CD4-positive, alpha-beta T cell (primary cell): ENCODE data around the gene LRRIQ1. TPM values are rescaled to one million over a fixed set of nuclear protein-coding genes. Genes with fewer than 3 reads are reported as not detected.

Experiments
- ATAC-seq: fragments of 200-7000 bp; cut with Tn5 transposase; one replicate; pipeline ENCODE4 v1.10.0; 2022; ENCODE audit warnings: mild to moderate bottlenecking; ENCODE audit not compliant: poor library complexity
- CTCF ChIA-PET: fragments of 350-600 bp; sonication (Branson Sonifier 250); formaldehyde crosslinking; loops from one replicate; lab custom pipeline; 2021; ENCODE audit warnings: antibody characterized with exemption, inconsistent platforms; lab: Charles Lee
- POLR2A ChIA-PET: fragments of 350-600 bp; sonication (Branson Sonifier 250); formaldehyde crosslinking; loops from one replicate; lab custom pipeline; 2021; ENCODE audit warnings: antibody characterized with exemption, inconsistent platforms; lab: Charles Lee
- DNase-seq, 14 experiments: peaks; one replicate each; pipeline ENCODE4 v3.0.0-alpha.2; 2013 to 2020; ENCODE audit warnings: mixed read lengths in 2 of 14
- H3K27ac ChIP-seq, 2 donors: one replicate each; pipeline versions ENCODE4 v1.5.1 to v1.7.0; 2013; ENCODE audit warnings: low read length in 2 of 2, low read depth in 1 of 2, mild to moderate bottlenecking in 1 of 2
- H3K27me3 ChIP-seq, 2 experiments: 1 replicate in 1 of 2; 2 replicates in 1 of 2; pipeline versions ENCODE4 v1.6.1 to v1.7.0; 2013; ENCODE audit warnings: low read length in 2 of 2, control low read depth in 1 of 2, mild to moderate bottlenecking in 1 of 2, moderate library complexity in 1 of 2; ENCODE audit not compliant: insufficient read depth in 2 of 2, control insufficient read depth in 1 of 2
- H3K36me3 ChIP-seq: one replicate; pipeline ENCODE4 v1.6.1; 2013; ENCODE audit warnings: low read length, control low read depth; ENCODE audit not compliant: insufficient read depth
- H3K4me1 ChIP-seq: one replicate; pipeline ENCODE4 v1.6.1; 2013; ENCODE audit warnings: low read length, control low read depth; ENCODE audit not compliant: insufficient read depth
- H3K4me3 ChIP-seq: one replicate; pipeline ENCODE4 v1.5.1; 2013; ENCODE audit warnings: mild to moderate bottlenecking, low read length, moderate library complexity
- H3K9me3 ChIP-seq, 2 experiments: 1 replicate in 1 of 2; 2 replicates in 1 of 2; pipeline versions ENCODE4 v1.6.1 to v1.7.0; 2013; ENCODE audit warnings: low read length in 2 of 2, mild to moderate bottlenecking in 2 of 2, control low read depth in 1 of 2, moderate library complexity in 1 of 2; ENCODE audit not compliant: control insufficient read depth in 1 of 2, insufficient read depth in 1 of 2
- H3K27ac Mint-ChIP-seq: one replicate; pipeline ENCODE4 v1.8.0; 2020; ENCODE audit warnings: mixed read lengths
- H3K27me3 Mint-ChIP-seq: one replicate; pipeline ENCODE4 v1.8.0; 2021; ENCODE audit warnings: mixed read lengths
- H3K36me3 Mint-ChIP-seq: one replicate; pipeline ENCODE4 v1.8.0; 2021; ENCODE audit warnings: low read depth, mixed read lengths
- H3K4me1 Mint-ChIP-seq: one replicate; pipeline ENCODE4 v1.8.0; 2021; ENCODE audit warnings: low read depth, mixed read lengths
- H3K4me3 Mint-ChIP-seq: one replicate; pipeline ENCODE4 v1.8.0; 2020; ENCODE audit warnings: mild to moderate bottlenecking, mixed read lengths
- H3K9me3 Mint-ChIP-seq: one replicate; pipeline ENCODE4 v1.8.0; 2020; ENCODE audit warnings: mixed read lengths
- intact Hi-C, 2 experiments: fragments of 100-400 bp; cut with DNase I in 1 of 2; cut with micrococcal nuclease in 1 of 2; formaldehyde crosslinking; loops; one replicate each; pipeline versions ENCODE4 v1.15.1 to v1.9.0; 2023 to 2025; cut with DNase I, micrococcal nuclease
- total RNA-seq, 174 experiments: library from RNA in 2 of 174; stranded (reverse) in 2 of 174; gene quantifications; one replicate each; pipeline ENCODE4 v1.2.3 and lab custom pipeline; 2021 to 2026
- TF ChIP-seq, protein P1 (sequence below): fragments of 200-600 bp; IDR thresholded peaks from one replicate; pipeline ENCODE4 v1.8.0; 2022; ENCODE audit warnings: antibody characterized with exemption, mild to moderate bottlenecking

Gene LRRIQ1
- total RNA-seq, 2 experiments from 2014 or later: not detected

DNA sequence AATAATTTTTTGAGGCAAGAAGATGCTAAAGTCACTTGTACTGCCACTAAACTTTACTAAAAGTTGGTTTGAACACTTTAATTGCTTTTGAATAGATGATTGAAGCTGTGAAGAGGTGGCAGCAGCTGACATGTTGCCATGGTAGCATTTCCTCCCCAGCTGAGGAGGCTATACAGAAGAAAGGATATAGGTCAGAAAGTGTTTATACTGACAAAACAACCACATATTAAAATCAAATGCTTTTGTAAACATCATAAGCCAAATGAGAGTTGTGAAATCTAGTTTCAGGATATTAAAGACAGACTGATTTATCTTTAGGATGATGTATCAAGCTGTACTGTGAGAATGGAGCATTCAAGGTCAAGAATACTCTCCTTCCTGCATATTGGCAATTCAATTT is 41.7 kb upstream of the LRRIQ1 start:
- Histone ChIP-seq H3K4me1 (no peaks in the 10 kb centered on the region), H3K36me3 (no peaks in the 10 kb centered on the region), H3K9me3 (peaks cover 0 to 3% of the 10 kb centered on the region in 2 experiments), H3K4me3 (no peak overlapping the region), H3K27me3 (no peaks in the 10 kb centered on the region), H3K27ac (no peak overlapping the region)
- ATAC-seq (peak; percentile 34), DNase-seq (peak in 3 of 14 experiments; percentile 13 to 33 (median 20))
- TF ChIP-seq, protein P1, sequence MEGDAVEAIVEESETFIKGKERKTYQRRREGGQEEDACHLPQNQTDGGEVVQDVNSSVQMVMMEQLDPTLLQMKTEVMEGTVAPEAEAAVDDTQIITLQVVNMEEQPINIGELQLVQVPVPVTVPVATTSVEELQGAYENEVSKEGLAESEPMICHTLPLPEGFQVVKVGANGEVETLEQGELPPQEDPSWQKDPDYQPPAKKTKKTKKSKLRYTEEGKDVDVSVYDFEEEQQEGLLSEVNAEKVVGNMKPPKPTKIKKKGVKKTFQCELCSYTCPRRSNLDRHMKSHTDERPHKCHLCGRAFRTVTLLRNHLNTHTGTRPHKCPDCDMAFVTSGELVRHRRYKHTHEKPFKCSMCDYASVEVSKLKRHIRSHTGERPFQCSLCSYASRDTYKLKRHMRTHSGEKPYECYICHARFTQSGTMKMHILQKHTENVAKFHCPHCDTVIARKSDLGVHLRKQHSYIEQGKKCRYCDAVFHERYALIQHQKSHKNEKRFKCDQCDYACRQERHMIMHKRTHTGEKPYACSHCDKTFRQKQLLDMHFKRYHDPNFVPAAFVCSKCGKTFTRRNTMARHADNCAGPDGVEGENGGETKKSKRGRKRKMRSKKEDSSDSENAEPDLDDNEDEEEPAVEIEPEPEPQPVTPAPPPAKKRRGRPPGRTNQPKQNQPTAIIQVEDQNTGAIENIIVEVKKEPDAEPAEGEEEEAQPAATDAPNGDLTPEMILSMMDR: no peak
- no peak overlapping the region for H3K4me3 Mint-ChIP-seq
- no peaks in the 10 kb centered on the region for H3K9me3 Mint-ChIP-seq
- intact Hi-C loops: no loop called here
- H3K27me3 Mint-ChIP-seq: no peaks in the 10 kb centered on the region
- no peak overlapping the region for H3K27ac Mint-ChIP-seq
- no peaks in the 10 kb centered on the region for H3K36me3 Mint-ChIP-seq
- H3K4me1 Mint-ChIP-seq: peaks cover 10% of the 10 kb centered on the region
- ChIA-PET POLR2A (no interaction called here), CTCF (no interaction called here)

DNA sequence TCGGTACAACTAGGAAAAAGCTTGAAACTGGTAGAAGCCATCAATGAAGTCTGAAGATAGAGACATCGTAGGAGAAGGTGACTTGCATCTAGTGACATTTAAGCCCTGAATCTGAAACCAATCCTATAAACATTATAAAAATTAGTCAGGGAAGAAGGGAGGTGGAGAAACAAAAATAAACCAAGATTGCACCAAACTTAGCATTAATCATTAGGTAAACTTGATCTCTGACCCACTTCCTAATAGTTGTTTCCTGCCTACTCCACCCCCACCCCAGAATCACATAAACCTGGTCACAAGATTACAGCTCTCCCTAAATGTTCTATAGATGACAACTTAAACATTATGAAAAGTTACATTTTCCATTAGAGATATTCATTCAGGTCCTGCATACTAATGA is 40.5 kb upstream of the LRRIQ1 start:
- Mint-ChIP-seq H3K4me1 (peaks cover 10% of the 10 kb centered on the region), H3K9me3 (no peaks in the 10 kb centered on the region), H3K27ac (no peak overlapping the region), H3K36me3 (no peaks in the 10 kb centered on the region), H3K4me3 (no peak overlapping the region), H3K27me3 (no peaks in the 10 kb centered on the region)
- Histone ChIP-seq H3K27ac (no peak overlapping the region), H3K36me3 (no peaks in the 10 kb centered on the region), H3K9me3 (peaks cover 0 to 3% of the 10 kb centered on the region in 2 experiments), H3K4me1 (no peaks in the 10 kb centered on the region), H3K4me3 (no peak overlapping the region), H3K27me3 (no peaks in the 10 kb centered on the region)
- no peak for ATAC-seq
- TF ChIP-seq, protein P1: no peak
- intact Hi-C loops: no loop called here
- POLR2A ChIA-PET: no interaction called here
- CTCF ChIA-PET: no interaction called here
- no peak for DNase-seq

DNA sequence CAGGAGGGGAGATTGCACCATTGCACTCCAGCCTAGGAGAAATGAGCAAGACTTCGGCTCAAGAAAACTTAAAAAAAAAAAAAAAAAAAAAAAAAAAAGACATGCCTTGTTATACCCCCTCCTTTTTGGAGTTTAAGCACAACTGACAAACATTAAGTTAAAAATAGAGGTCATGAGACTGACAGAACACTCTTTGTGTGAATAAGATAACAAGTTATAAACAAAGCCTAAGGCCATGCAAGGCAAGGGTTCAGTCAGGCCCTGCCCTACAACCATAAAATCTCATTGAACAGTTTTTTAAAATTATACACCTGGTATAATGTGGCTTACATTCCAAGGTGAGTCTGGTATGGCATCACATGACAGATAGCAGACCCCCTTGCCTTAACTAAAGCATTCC is 39.4 kb upstream of the LRRIQ1 start:
- Histone ChIP-seq H3K27me3 (no peaks in the 10 kb centered on the region), H3K36me3 (no peaks in the 10 kb centered on the region), H3K4me1 (no peaks in the 10 kb centered on the region), H3K4me3 (no peak overlapping the region), H3K9me3 (peaks cover 0 to 3% of the 10 kb centered on the region in 2 experiments), H3K27ac (no peak overlapping the region)
- CTCF ChIA-PET: no interaction called here
- no peaks in the 10 kb centered on the region for H3K27me3 Mint-ChIP-seq
- H3K36me3 Mint-ChIP-seq: no peaks in the 10 kb centered on the region
- TF ChIP-seq, protein P1: no peak
- no peak overlapping the region for H3K27ac Mint-ChIP-seq
- DNase-seq (no peak), ATAC-seq (no peak)
- intact Hi-C loops: no loop called here
- no peak overlapping the region for H3K4me3 Mint-ChIP-seq
- POLR2A ChIA-PET: no interaction called here
- H3K9me3 Mint-ChIP-seq: no peaks in the 10 kb centered on the region
- peaks cover 10% of the 10 kb centered on the region for H3K4me1 Mint-ChIP-seq
